Heart right ventricle (tissue), 16 donors: ENCODE results near the gene WASHC2A. TPM values are rescaled to one million over a fixed set of nuclear protein-coding genes. Genes with fewer than 3 reads are reported as not detected.
"Not testable (repeated sequence)": the region's sequence is repeated elsewhere in the genome, so short reads cannot be mapped to it uniquely, and the experiment has no call there.

Experiments used
- ATAC-seq, 8 donors: fragments of 200-7000 bp; cut with Tn5 transposase; one replicate each; pipeline ENCODE4 v1.9.1; 2020; ENCODE audit warnings: mild to moderate bottlenecking in 8 of 8, moderate library complexity in 8 of 8, moderate number of reproducible peaks in 1 of 8
- DNase-seq, 2 donors: peaks; one replicate each; pipeline ENCODE4 v3.0.0-alpha.2; 2020
- H3K27ac ChIP-seq, 10 donors: fragments of 200-600 bp; sonication (generic) in 2 of 10; one replicate each; pipeline versions ENCODE4 v1.5.0 to v1.8.0; 2020 to 2022; ENCODE audit warnings: mild to moderate bottlenecking in 3 of 10
- H3K27me3 ChIP-seq, 7 donors: fragments of 200-600 bp; one replicate each; pipeline ENCODE4 v1.8.0; 2021 to 2022; ENCODE audit warnings: mild to moderate bottlenecking in 2 of 7
- H3K36me3 ChIP-seq, 9 donors: fragments of 200-600 bp; sonication (generic) in 1 of 9; one replicate each; pipeline versions ENCODE4 v1.5.0 to v1.8.0; 2020 to 2022; ENCODE audit warnings: mild to moderate bottlenecking in 2 of 9
- H3K4me1 ChIP-seq, 9 donors: fragments of 200-600 bp; sonication (generic) in 1 of 9; one replicate each; pipeline versions ENCODE4 v1.5.0 to v1.8.0; 2020 to 2022; ENCODE audit warnings: mild to moderate bottlenecking in 4 of 9
- H3K4me3 ChIP-seq, 10 donors: fragments of 200-600 bp; sonication (generic) in 2 of 10; one replicate each; pipeline versions ENCODE4 v1.5.0 to v1.8.0; 2020 to 2022; ENCODE audit warnings: mild to moderate bottlenecking in 7 of 10, moderate library complexity in 2 of 10
- H3K9me3 ChIP-seq, 11 donors: fragments of 200-600 bp in 10 of 11; sonication (generic) in 2 of 11; one replicate each; pipeline versions ENCODE4 v1.5.0 to v1.8.0; 2013 to 2022; ENCODE audit warnings: mild to moderate bottlenecking in 2 of 11, control low read depth in 1 of 11, moderate library complexity in 1 of 11
- CTCF ChIP-seq, 9 donors: fragments of 200-600 bp; sonication (generic) in 2 of 9; IDR thresholded peaks; one replicate each; pipeline versions ENCODE4 v1.5.0 to v1.8.0; 2021 to 2022; ENCODE audit warnings: antibody characterized with exemption in 9 of 9, mild to moderate bottlenecking in 5 of 9, moderate library complexity in 1 of 9
- WGBS, 2 donors: extraction: QIAGEN DNeasy Blood & Tissue Kit; methylation state at CpG; one replicate each; pipeline ENCODE4 v1.1.7; 2013; ENCODE audit warnings: inconsistent platforms in 1 of 2; 5-methylcytosine and 5-hydroxymethylcytosine counted together
- intact Hi-C, 10 donors: fragments of 100-400 bp; cut with DNase I; formaldehyde crosslinking; loops; one replicate each; pipeline versions ENCODE4 v1.11.1 to v1.14.2; 2022
- polyA plus RNA-seq, 2 donors: library from polyadenylated mRNA; stranded (reverse); fragments of 200-250 nt; gene quantifications; one replicate each; pipeline ENCODE4 v1.2.3, GENCODE V29; 2013
- total RNA-seq, 10 donors: library from RNA; stranded (reverse); fragmentation: NEBNext Ultra II Directional in 3 of 10; extraction: Animal tissue kit (Norgen Biotek cat#: 25700) in 3 of 10; gene quantifications; one replicate each; pipeline versions ENCODE4 v1.2.1 to v1.2.4, GENCODE V29; 2021 to 2023
- donor health status: Arrhythmogenic right ventricular cardiomyopathy.
- donor health status: ischemic (EF 13 %, LVEDD 7.1; RV severe dilation, severe dysfunction).
- donor health status: healthy with polysubstance abuse.
- donor health status: DM: no; HTN: yes; CAD: no.
- donor health status: DM: no; HTN: no; CAD: no.
- donor health status: ischemic (EF 25% LVEDD 6.9; RV normal size, moderate dysfunction).
- donor health status: ischemic (EF 25% LVEDD 5.7; RV mildly dilated, moderate dysfunction).
- donor health status: healthy.
- donor health status: DM: yes; HTN: yes; CAD: no.
- donor health status: Ischemic cardiomyopathy.
- donor health status: ischemic (EF 35%, LVEDD 5.7; RV mildly dilated, moderate dysfunction).
- donor health status: nonischemic (EF 11% LVEDD 7.7; RV severe dilation, severe dysfunction).
- donor health status: DM: yes; HTN: yes; CAD: no.
- donor health status: PGD.
- donor health status: ischemic (EF 29% LVEDD 5.4; RV normal size, mild dysfunction).
- donor health status: nonischemic (EF 23%, LVEDD 6.1; RV moderate dilation, normal function).

The WASHC2A gene
- total and polyA plus RNA-seq, 12 donors, result 12.7 to 55.0 (median 31.0) TPM

- DNase-seq, result not testable (repeated sequence)
- ATAC-seq, result peak in 3 of 8 donors; percentile 27 to 64 (median 31)
Observed at GRCh38 chr10:50143512-50144174, 75.9 kb downstream of the WASHC2A start.

GRCh38 chr10:50145575-50145974 is 77.8 kb downstream of the WASHC2A start:
- H3K4me3 ChIP-seq, H3K9me3 ChIP-seq, ATAC-seq, H3K4me1 ChIP-seq, H3K36me3 ChIP-seq, H3K27me3 ChIP-seq, DNase-seq, intact Hi-C loops, H3K27ac ChIP-seq: not testable (repeated sequence)
- WGBS, 2 donors, result 0% methylated on average over 1 of the region's 1 CpG

More at GRCh38 chr10:50143512-50144174, 75.9 kb downstream of the WASHC2A start:
- H3K36me3 ChIP-seq, H3K27ac ChIP-seq, H3K4me3 ChIP-seq, H3K9me3 ChIP-seq, intact Hi-C loops, H3K4me1 ChIP-seq, H3K27me3 ChIP-seq: not testable (repeated sequence)
- 52 to 64% methylated on average over 9 to 10 of the region's 10 CpGs for WGBS, 2 donors

- peak in 5 of 8 donors; percentile 39 to 79 (median 60) for ATAC-seq
- Histone ChIP-seq H3K27ac (no peak overlapping the region), H3K4me3 (peak overlapping the region in 7 of 10 donors; percentile 12 to 38 (median 17)), H3K9me3 (no peaks in the 10 kb centered on the region), H3K36me3 (no peaks in the 10 kb centered on the region), H3K27me3 (peaks cover 0 to 5% (median 0%) of the 10 kb centered on the region in 7 donors), H3K4me1 (no peaks in the 10 kb centered on the region)
- DNase-seq, result peak in 1 of 2 donors; percentile 20
- no peak for TF ChIP-seq CTCF (IDR thresholded peaks at IDR 0.05)
- WGBS, 2 donors, result 2% methylated on average over 34 of the region's 34 CpGs
- intact Hi-C loops, result no loop called here
Observed at GRCh38 chr10:50152792-50153272, 85.1 kb downstream of the WASHC2A start.

GRCh38 chr10:50157868-50158267 is 90.1 kb downstream of the WASHC2A start:
- ATAC-seq, H3K4me1 ChIP-seq, H3K9me3 ChIP-seq, H3K27me3 ChIP-seq, intact Hi-C loops, H3K27ac ChIP-seq, H3K4me3 ChIP-seq, DNase-seq, H3K36me3 ChIP-seq: not testable (repeated sequence)

GRCh38 chr10:50159856-50160255 is 92.1 kb downstream of the WASHC2A start:
- WGBS, 2 donors, result 83 to 86% methylated on average over 2 of the region's 2 CpGs
- H3K4me1 ChIP-seq, H3K27me3 ChIP-seq, H3K9me3 ChIP-seq, H3K4me3 ChIP-seq, H3K27ac ChIP-seq, ATAC-seq, DNase-seq, H3K36me3 ChIP-seq, intact Hi-C loops: not testable (repeated sequence)

- H3K4me1 ChIP-seq, H3K36me3 ChIP-seq, intact Hi-C loops, ATAC-seq, H3K4me3 ChIP-seq, H3K27ac ChIP-seq, H3K9me3 ChIP-seq, H3K27me3 ChIP-seq, DNase-seq: not testable (repeated sequence)
- TF ChIP-seq CTCF (IDR thresholded peaks at IDR 0.05), result peak in 1 of 9 donors; percentile 16
- WGBS, 2 donors, result 53 to 60% methylated on average over 2 of the region's 2 CpGs
Observed at GRCh38 chr10:50165038-50165437, 97.3 kb downstream of the WASHC2A start.

GRCh38 chr10:50167833-50168232 is 100.1 kb downstream of the WASHC2A start:
- 93% methylated on average over 3 of the region's 3 CpGs for WGBS, 2 donors
- H3K36me3 ChIP-seq, ATAC-seq, DNase-seq, H3K4me3 ChIP-seq, H3K9me3 ChIP-seq, H3K27me3 ChIP-seq, intact Hi-C loops, H3K27ac ChIP-seq, H3K4me1 ChIP-seq: not testable (repeated sequence)

- H3K4me1 ChIP-seq, intact Hi-C loops, ATAC-seq, H3K4me3 ChIP-seq, H3K36me3 ChIP-seq, H3K27ac ChIP-seq, H3K9me3 ChIP-seq, DNase-seq, H3K27me3 ChIP-seq: not testable (repeated sequence)
- 56 to 82% methylated on average over 1 of the region's 1 CpG for WGBS, 2 donors
Observed at GRCh38 chr10:50169506-50169905, 101.8 kb downstream of the WASHC2A start.

GRCh38 chr10:50174788-50175525 is 107.2 kb downstream of the WASHC2A start:
- H3K27me3 ChIP-seq, H3K36me3 ChIP-seq, intact Hi-C loops, H3K9me3 ChIP-seq, H3K4me3 ChIP-seq, DNase-seq, H3K27ac ChIP-seq, ATAC-seq, H3K4me1 ChIP-seq: not testable (repeated sequence)
- WGBS, 2 donors, result 53 to 86% methylated on average over 2 to 3 of the region's 3 CpGs
